ENCODE data around the gene FASTKD3. TPM values are rescaled to one million over a fixed set of nuclear protein-coding genes. Genes with fewer than 3 reads are reported as not detected.
A peak's percentile ranks its signal among the peaks of the same experiment; 100 is the strongest.

FASTKD3 gene
- total and polyA plus RNA-seq, 12 donors, result 8.5 to 32.0 (median 19.9) TPM

DNA sequence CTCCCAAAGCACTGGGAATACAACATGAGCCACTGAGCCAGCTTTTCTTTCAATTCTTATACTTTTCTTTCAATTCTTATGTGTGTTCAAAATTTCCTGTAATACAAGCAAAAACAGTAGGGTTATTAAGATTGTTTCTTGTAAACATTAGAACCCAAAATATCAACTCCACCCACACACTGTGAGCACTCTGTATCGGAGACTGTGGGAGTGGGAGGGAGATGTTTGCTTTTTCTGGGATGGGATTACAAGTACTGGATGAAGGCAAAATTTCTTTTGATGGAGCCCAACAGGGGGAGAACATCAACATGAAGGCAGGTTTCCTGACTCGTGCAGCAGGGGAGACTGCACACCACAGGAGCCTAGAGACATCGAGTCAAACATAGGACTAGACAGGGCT lies 13.2 kb downstream of the FASTKD3 start:
- 80 to 91% (median 83%) methylated on average over 3 of the region's 3 CpGs for WGBS, 4 donors
- TF ChIP-seq POLR2A (IDR thresholded peaks at IDR 0.05), result no peak
- TF ChIP-seq, protein P1, sequence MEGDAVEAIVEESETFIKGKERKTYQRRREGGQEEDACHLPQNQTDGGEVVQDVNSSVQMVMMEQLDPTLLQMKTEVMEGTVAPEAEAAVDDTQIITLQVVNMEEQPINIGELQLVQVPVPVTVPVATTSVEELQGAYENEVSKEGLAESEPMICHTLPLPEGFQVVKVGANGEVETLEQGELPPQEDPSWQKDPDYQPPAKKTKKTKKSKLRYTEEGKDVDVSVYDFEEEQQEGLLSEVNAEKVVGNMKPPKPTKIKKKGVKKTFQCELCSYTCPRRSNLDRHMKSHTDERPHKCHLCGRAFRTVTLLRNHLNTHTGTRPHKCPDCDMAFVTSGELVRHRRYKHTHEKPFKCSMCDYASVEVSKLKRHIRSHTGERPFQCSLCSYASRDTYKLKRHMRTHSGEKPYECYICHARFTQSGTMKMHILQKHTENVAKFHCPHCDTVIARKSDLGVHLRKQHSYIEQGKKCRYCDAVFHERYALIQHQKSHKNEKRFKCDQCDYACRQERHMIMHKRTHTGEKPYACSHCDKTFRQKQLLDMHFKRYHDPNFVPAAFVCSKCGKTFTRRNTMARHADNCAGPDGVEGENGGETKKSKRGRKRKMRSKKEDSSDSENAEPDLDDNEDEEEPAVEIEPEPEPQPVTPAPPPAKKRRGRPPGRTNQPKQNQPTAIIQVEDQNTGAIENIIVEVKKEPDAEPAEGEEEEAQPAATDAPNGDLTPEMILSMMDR (IDR thresholded peaks at IDR 0.05), result no peak
- Histone ChIP-seq H3K4me1 (replicated peaks in 1 of 2) (peaks cover 0 to 7% of the 10 kb centered on the region in 2 donors), H3K27me3 (no peaks in the 10 kb centered on the region), H3K36me3 (replicated peaks in 1 of 2) (peaks cover 0 to 11% of the 10 kb centered on the region in 2 donors), H3K4me3 (no peak overlapping the region), H3K9me3 (replicated peaks in 1 of 3) (no peaks in the 10 kb centered on the region), H3K27ac (no peak overlapping the region)
- no peak for DNase-seq
- intact Hi-C loops (cut with DNase I), result no loop called here

DNA sequence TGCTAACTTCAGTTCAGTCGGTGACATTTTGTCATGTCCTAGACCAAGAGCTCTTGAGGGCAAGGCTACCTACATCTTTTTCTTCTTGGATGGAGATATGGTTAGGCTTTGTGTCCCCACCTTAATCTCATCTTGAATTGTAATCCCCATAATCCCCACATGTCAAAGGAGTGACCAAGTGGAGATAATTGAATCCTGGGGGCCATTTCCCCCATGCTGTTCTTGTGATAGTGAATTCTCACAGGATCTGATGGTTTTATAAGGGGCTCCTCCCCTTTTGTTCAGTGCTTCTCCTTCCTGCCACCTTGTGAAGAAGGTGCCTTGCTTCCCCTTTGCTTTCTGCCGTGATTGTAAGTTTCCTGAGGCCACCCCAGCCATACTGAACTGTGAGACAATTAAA lies 15.8 kb downstream of the FASTKD3 start:
- TF ChIP-seq, protein P1 (IDR thresholded peaks at IDR 0.05), result no peak
- TF ChIP-seq POLR2A (IDR thresholded peaks at IDR 0.05), result no peak
- H3K4me3 ChIP-seq, result no peak overlapping the region
- WGBS, 4 donors, result 69 to 88% (median 78%) methylated on average over 2 of the region's 2 CpGs
- peaks cover 0 to 12% of the 10 kb centered on the region in 2 donors for H3K4me1 ChIP-seq (replicated peaks in 1 of 2)
- intact Hi-C loops (cut with DNase I), result no loop called here
- H3K27me3 ChIP-seq, result no peaks in the 10 kb centered on the region
- DNase-seq, result no peak
- peak overlapping the region in 2 of 5 donors; percentile 26 to 58 for H3K27ac ChIP-seq
- H3K9me3 ChIP-seq (replicated peaks in 1 of 3), result no peaks in the 10 kb centered on the region
- H3K36me3 ChIP-seq (replicated peaks in 1 of 2), result no peaks in the 10 kb centered on the region

DNA sequence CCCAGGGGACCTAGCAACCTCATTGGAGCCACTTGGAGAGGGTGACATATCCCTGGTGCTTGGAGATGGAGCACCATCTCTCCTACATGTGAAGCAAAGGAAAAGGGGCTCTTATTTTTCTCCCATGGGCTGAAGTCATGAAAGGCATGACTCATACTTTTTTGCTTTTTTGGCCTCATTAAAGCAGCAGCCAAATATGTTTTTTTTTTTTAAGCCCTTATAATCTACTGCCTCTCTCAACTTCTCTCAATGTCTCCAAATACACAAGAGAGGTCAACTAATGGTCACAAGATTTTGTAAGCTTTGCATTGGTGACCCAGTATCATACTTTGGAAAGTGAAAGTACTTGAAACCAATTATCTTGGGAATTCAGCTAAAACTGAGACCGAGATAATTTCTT lies 16.3 kb downstream of the FASTKD3 start:
- H3K36me3 ChIP-seq (replicated peaks in 1 of 2), result no peaks in the 10 kb centered on the region
- H3K27ac ChIP-seq, result peak overlapping the region in 2 of 5 donors; percentile 30 to 58
- TF ChIP-seq, protein P1 (IDR thresholded peaks at IDR 0.05), result no peak
- TF ChIP-seq POLR2A (IDR thresholded peaks at IDR 0.05), result no peak
- 74 to 96% (median 82%) methylated on average over 1 of the region's 1 CpG for WGBS, 4 donors
- H3K4me1 ChIP-seq (replicated peaks in 1 of 2), result peaks cover 0 to 12% of the 10 kb centered on the region in 2 donors
- no peaks in the 10 kb centered on the region for H3K27me3 ChIP-seq
- DNase-seq, result no peak
- no peaks in the 10 kb centered on the region for H3K9me3 ChIP-seq (replicated peaks in 1 of 3)
- no peak overlapping the region for H3K4me3 ChIP-seq
- intact Hi-C loops (cut with DNase I), result no loop called here

DNA sequence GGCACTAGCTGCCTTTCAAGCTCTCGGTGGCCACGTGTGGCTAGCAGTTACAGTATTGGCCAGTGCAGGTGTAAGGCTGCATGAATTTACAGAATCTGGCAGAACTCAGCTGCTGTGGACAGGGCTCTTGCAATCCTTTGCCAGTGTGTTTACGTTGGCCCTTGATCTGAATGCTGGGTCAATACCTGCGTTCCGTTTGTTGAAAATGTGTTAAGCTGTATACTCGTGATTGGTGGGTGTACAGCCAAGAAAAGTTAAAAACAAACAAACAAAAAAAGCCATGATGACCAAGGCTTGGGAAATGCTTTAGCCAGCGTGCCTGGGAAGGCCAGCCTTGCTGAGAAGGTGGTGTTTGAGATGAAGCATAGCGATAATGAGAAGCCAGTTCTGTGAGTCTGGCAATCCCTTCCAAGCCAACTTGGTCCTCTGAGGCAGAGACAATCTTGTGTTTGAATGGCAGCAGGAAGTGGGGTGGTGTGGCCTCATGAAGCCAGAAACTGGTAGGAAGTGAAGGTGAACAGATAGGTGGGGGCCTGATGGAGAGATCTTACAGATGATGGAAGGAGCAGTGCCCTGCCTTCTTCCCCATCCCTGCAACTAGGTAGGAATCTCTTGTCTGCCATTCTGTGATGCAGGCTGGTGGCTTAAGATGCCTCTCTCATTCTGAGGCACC lies 17.1 kb downstream of the FASTKD3 start:
- intact Hi-C loops (cut with DNase I), result no loop called here
- no peak for DNase-seq
- WGBS, 4 donors, result 85 to 93% (median 90%) methylated on average over 8 of the region's 8 CpGs
- peak overlapping the region in 2 of 5 donors; percentile 10 to 30 for H3K27ac ChIP-seq
- no peak overlapping the region for H3K4me3 ChIP-seq
- TF ChIP-seq, protein P1 (IDR thresholded peaks at IDR 0.05), result no peak
- TF ChIP-seq POLR2A (IDR thresholded peaks at IDR 0.05), result no peak
- H3K9me3 ChIP-seq (replicated peaks in 1 of 3), result no peaks in the 10 kb centered on the region
- no peaks in the 10 kb centered on the region for H3K36me3 ChIP-seq (replicated peaks in 1 of 2)
- H3K27me3 ChIP-seq, result no peaks in the 10 kb centered on the region
- peaks cover 0 to 12% of the 10 kb centered on the region in 2 donors for H3K4me1 ChIP-seq (replicated peaks in 1 of 2)

All from adrenal gland (tissue), 12 donors.